GM12878 (cell line): ENCODE results near the gene IVL. TPM values are rescaled to one million over a fixed set of nuclear protein-coding genes. Genes with fewer than 3 reads are reported as not detected.

Experiments
- ATAC-seq: fragments of 200-7000 bp; cut with Tn5 transposase; 3 replicates; pipeline ENCODE4 v1.9.1; 2020; ENCODE audit warnings: mild to moderate bottlenecking, moderate library complexity
- BruUV-seq: library from RNA; stranded (reverse); fragments of 400-500 nt; replicated peaks from 2 replicates; lab custom pipeline; 2021; lab: Mats Ljungman, UMichigan
- CTCF ChIA-PET: fragments of 300-600 bp; sonication (Branson Sonifier 250); formaldehyde crosslinking; extraction: SDS; loops from one replicate; lab custom pipeline; 2021; ENCODE audit warnings: inconsistent platforms; lab: Yijun Ruan, JAX
- POLR2A ChIA-PET: fragments of 350-600 bp; formaldehyde crosslinking; extraction: SDS; loops from one replicate; lab custom pipeline; 2021; ENCODE audit warnings: inconsistent platforms; lab: Charles Lee
- RAD21 ChIA-PET: fragments of 300-600 bp; sonication (Branson Sonifier 250); formaldehyde crosslinking; loops from one replicate; lab custom pipeline; 2023; ENCODE audit warnings: antibody characterized with exemption; ENCODE audit not compliant: unreplicated experiment; lab: Charles Lee
- SMC1A ChIA-PET: fragments of 300-600 bp; sonication (Branson Sonifier 250); formaldehyde crosslinking; loops from one replicate; lab custom pipeline; 2023; ENCODE audit not compliant: unreplicated experiment, uncharacterized antibody; lab: Charles Lee
- DNase-seq: peaks from one replicate; pipeline ENCODE4 v3.0.0-alpha.2; 2011; ENCODE audit warnings: low read depth, low spot score
- FAIRE-seq: peaks from 3 replicates; lab custom pipeline; 2011; peaks lifted over from hg19 to GRCh38; lab: Jason Lieb, UNC
- H2AFZ ChIP-seq: 2 replicates; pipeline ENCODE4 v1.6.0; 2011; ENCODE audit warnings: low read depth, low read length, control low read depth; ENCODE audit not compliant: control insufficient read depth
- H3K27ac ChIP-seq: 2 replicates; pipeline ENCODE4 v1.5.1; 2011; ENCODE audit warnings: control low read depth; ENCODE audit not compliant: control insufficient read depth, insufficient read depth
- H3K27me3 ChIP-seq, 2 experiments: replicated peaks in 1 of 2; 2 replicates each; pipeline versions ENCODE4 v1.6.0 to v1.6.1; 2011; ENCODE audit warnings: low read length in 1 of 2; ENCODE audit not compliant: control insufficient read depth in 2 of 2, insufficient read depth in 2 of 2
- H3K36me3 ChIP-seq, 2 experiments: 2 replicates each; pipeline ENCODE4 v1.5.1; 2011; ENCODE audit warnings: low read length in 1 of 2; ENCODE audit not compliant: control insufficient read depth in 2 of 2, insufficient read depth in 2 of 2
- H3K4me1 ChIP-seq: 2 replicates; pipeline ENCODE4 v1.6.1; 2011; ENCODE audit warnings: mild to moderate bottlenecking, low read length, moderate library complexity, mixed read lengths; ENCODE audit not compliant: control insufficient read depth, insufficient read depth
- H3K4me2 ChIP-seq: 2 replicates; pipeline ENCODE4 v1.6.0; 2011; ENCODE audit warnings: control low read depth; ENCODE audit not compliant: control insufficient read depth, insufficient read depth
- H3K4me3 ChIP-seq: fragments of 200-600 bp; sonication (generic); 2 replicates; pipeline ENCODE4 v1.5.1; 2016
- H3K79me2 ChIP-seq: 2 replicates; pipeline ENCODE4 v1.6.0; 2011; ENCODE audit warnings: low read length; ENCODE audit not compliant: control insufficient read depth, insufficient read depth
- H3K9ac ChIP-seq: 2 replicates; pipeline ENCODE4 v1.8.0; 2011; ENCODE audit warnings: low read length, control low read depth, mixed read lengths; ENCODE audit not compliant: control insufficient read depth, insufficient read depth
- H3K9me3 ChIP-seq: replicated peaks from 3 replicates; pipeline ENCODE4 v1.5.1; 2011; ENCODE audit warnings: mild to moderate bottlenecking, low read length; ENCODE audit not compliant: control insufficient read depth, insufficient read depth
- H4K20me1 ChIP-seq: 2 replicates; pipeline ENCODE4 v1.6.0; 2011; ENCODE audit not compliant: control insufficient read depth, insufficient read depth
- SIX5 ChIP-seq: IDR thresholded peaks from 2 replicates; pipeline ENCODE4 v1.6.1; 2011; ENCODE audit warnings: mild to moderate bottlenecking, low read depth, low read length, moderate library complexity; ENCODE audit not compliant: severe bottlenecking
- TCF3 ChIP-seq: IDR thresholded peaks from 2 replicates; pipeline ENCODE4 v1.6.1; 2012; ENCODE audit warnings: low read depth, mild to moderate bottlenecking, low read length, borderline replicate concordance; ENCODE audit not compliant: insufficient read depth
- WGBS: methylation state at CpG from one replicate; pipeline ENCODE4 v1.1.6; 2016; ENCODE audit warnings: low lambda C conversion rate; ENCODE audit not compliant: insufficient replicate concordance, insufficient coverage; ENCODE audit errors: missing lambda C conversion rate; 5-methylcytosine and 5-hydroxymethylcytosine counted together
- in situ Hi-C: fragments of 300-500 bp; cut with MboI; formaldehyde crosslinking; loops from 9 replicates; pipeline ENCODE4 v1.14.3; 2018; ENCODE audit warnings: mixed read lengths
- intact Hi-C: fragments of 100-400 bp; cut with micrococcal nuclease; formaldehyde crosslinking; loops from one replicate; pipeline ENCODE4 v1.14.2; 2022; ENCODE audit not compliant: unreplicated experiment
- polyA plus RNA-seq, 11 experiments: library from polyadenylated mRNA; depleted of rRNA in 4 of 11; unstranded in 6 of 11; stranded (reverse) in 5 of 11; fragments of >200 nt; fragmentation: Nextera tagmentation in 4 of 11; fragmentation: Illumina TruSeq in 1 of 11; extraction: Ambion mirVana in 4 of 11; extraction: Trizol in 1 of 11; gene quantifications; 1 replicate in 1 of 11; 2 replicates in 10 of 11; pipeline versions ENCODE4 v1.2.1 to v1.2.3, GENCODE V29; 2011 to 2016; ENCODE audit warnings: inconsistent platforms in 2 of 11, missing spikeins in 2 of 11, low read depth in 1 of 11
- total RNA-seq, 4 experiments: library from RNA; depleted of rRNA in 3 of 4; stranded (reverse); fragments of >200 nt in 3 of 4; fragmentation: Illumina TruSeq in 1 of 4; extraction: Trizol in 1 of 4; gene quantifications; 2 replicates each; pipeline versions ENCODE4 v1.2.1 to v1.2.3, GENCODE V29; 2013 to 2021
- TF ChIP-seq, protein P1 (sequence below): fragments of 450-650 bp; IDR thresholded peaks from 2 replicates; pipeline ENCODE4 v1.6.1; 2016; ENCODE audit warnings: mild to moderate bottlenecking
- TF ChIP-seq, protein P2 (sequence below): fragments of 450-650 bp; formaldehyde crosslinking; IDR thresholded peaks from 2 replicates; pipeline ENCODE4 v1.4.0; 2022; ENCODE audit warnings: mild to moderate bottlenecking, moderate library complexity
- TF ChIP-seq, protein P3 (sequence below): fragments of 450-650 bp; IDR thresholded peaks from 2 replicates; pipeline ENCODE4 v1.6.1; 2016; ENCODE audit warnings: mild to moderate bottlenecking, moderate library complexity, borderline replicate concordance

The IVL gene
- total and polyA plus RNA-seq, 10 of the 15 experiments (the other 5 are each of a cell fraction or from before 2014, with no cell fraction given) = 1.4 to 20.3 (median 13.4) TPM

DNA sequence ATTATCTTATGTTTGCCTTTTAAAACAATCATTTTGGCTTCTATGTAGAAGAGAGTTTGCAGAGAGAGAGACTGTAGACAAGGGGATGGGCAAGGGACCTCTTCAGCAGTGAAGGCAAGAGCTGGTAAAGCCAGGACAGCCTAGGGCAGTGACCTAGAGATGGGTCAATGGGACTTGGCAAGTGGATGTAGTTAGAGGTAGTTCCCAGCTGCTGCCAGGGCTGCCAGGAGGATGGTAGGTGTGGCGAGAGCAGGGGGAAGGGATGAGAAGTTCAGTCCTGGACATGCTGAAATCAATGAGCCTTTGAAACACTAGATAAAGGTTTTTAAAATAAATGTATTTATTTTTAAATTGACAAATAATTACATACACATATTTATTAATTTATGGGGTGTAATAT is 32.3 kb downstream of the IVL start:
- BruUV-seq = no TSS peak
- DNase-seq (no peak), ATAC-seq (no peak), FAIRE-seq (no peak)
- ChIA-PET POLR2A (no interaction called here), CTCF (no interaction called here), SMC1A (no interaction called here), RAD21 (no interaction called here)
- 0% methylated on average over 1 of the region's 1 CpG for WGBS
- Histone ChIP-seq H3K9me3 (no peaks in the 10 kb centered on the region), H3K4me1 (no peaks in the 10 kb centered on the region), H3K4me2 (no peak overlapping the region), H2AFZ (no peak overlapping the region), H3K27ac (no peak overlapping the region), H4K20me1 (no peaks in the 10 kb centered on the region), H3K36me3 (no peaks in the 10 kb centered on the region), H3K9ac (no peak overlapping the region), H3K27me3 (no peaks in the 10 kb centered on the region), H3K79me2 (no peaks in the 10 kb centered on the region), H3K4me3 (no peak overlapping the region)
- intact Hi-C loops (no loop called here), in situ Hi-C loops (no loop called here)
- TF ChIP-seq, protein P1, sequence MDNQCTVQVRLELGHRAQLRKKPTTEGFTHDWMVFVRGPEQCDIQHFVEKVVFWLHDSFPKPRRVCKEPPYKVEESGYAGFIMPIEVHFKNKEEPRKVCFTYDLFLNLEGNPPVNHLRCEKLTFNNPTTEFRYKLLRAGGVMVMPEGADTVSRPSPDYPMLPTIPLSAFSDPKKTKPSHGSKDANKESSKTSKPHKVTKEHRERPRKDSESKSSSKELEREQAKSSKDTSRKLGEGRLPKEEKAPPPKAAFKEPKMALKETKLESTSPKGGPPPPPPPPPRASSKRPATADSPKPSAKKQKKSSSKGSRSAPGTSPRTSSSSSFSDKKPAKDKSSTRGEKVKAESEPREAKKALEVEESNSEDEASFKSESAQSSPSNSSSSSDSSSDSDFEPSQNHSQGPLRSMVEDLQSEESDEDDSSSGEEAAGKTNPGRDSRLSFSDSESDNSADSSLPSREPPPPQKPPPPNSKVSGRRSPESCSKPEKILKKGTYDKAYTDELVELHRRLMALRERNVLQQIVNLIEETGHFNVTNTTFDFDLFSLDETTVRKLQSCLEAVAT = no peak
- TF ChIP-seq, protein P2, sequence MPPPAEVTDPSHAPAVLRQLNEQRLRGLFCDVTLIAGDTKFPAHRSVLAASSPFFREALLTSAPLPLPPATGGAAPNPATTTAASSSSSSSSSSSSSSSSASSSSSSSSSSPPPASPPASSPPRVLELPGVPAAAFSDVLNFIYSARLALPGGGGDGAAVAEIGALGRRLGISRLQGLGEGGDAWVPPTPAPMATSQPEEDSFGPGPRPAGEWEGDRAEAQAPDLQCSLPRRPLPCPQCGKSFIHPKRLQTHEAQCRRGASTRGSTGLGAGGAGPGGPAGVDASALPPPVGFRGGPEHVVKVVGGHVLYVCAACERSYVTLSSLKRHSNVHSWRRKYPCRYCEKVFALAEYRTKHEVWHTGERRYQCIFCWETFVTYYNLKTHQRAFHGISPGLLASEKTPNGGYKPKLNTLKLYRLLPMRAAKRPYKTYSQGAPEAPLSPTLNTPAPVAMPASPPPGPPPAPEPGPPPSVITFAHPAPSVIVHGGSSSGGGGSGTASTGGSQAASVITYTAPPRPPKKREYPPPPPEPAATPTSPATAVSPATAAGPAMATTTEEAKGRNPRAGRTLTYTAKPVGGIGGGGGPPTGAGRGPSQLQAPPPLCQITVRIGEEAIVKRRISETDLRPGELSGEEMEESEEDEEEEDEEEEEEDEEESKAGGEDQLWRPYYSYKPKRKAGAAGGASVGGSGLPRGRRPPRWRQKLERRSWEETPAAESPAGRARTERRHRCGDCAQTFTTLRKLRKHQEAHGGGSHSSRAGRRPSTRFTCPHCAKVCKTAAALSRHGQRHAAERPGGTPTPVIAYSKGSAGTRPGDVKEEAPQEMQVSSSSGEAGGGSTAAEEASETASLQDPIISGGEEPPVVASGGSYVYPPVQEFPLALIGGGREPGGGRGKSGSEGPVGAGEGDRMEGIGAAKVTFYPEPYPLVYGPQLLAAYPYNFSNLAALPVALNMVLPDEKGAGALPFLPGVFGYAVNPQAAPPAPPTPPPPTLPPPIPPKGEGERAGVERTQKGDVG (CRISPR knock-in tag) = no peak
- no peak for TF ChIP-seq SIX5
- TF ChIP-seq, protein P3, sequence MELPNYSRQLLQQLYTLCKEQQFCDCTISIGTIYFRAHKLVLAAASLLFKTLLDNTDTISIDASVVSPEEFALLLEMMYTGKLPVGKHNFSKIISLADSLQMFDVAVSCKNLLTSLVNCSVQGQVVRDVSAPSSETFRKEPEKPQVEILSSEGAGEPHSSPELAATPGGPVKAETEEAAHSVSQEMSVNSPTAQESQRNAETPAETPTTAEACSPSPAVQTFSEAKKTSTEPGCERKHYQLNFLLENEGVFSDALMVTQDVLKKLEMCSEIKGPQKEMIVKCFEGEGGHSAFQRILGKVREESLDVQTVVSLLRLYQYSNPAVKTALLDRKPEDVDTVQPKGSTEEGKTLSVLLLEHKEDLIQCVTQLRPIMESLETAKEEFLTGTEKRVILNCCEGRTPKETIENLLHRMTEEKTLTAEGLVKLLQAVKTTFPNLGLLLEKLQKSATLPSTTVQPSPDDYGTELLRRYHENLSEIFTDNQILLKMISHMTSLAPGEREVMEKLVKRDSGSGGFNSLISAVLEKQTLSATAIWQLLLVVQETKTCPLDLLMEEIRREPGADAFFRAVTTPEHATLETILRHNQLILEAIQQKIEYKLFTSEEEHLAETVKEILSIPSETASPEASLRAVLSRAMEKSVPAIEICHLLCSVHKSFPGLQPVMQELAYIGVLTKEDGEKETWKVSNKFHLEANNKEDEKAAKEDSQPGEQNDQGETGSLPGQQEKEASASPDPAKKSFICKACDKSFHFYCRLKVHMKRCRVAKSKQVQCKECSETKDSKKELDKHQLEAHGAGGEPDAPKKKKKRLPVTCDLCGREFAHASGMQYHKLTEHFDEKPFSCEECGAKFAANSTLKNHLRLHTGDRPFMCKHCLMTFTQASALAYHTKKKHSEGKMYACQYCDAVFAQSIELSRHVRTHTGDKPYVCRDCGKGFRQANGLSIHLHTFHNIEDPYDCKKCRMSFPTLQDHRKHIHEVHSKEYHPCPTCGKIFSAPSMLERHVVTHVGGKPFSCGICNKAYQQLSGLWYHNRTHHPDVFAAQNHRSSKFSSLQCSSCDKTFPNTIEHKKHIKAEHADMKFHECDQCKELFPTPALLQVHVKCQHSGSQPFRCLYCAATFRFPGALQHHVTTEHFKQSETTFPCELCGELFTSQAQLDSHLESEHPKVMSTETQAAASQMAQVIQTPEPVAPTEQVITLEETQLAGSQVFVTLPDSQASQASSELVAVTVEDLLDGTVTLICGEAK = no peak
- TF ChIP-seq TCF3 = no peak
